ENCODE results near the gene HLA-DPB1.
"Not testable (repeated sequence)": the region's sequence is repeated elsewhere in the genome, so short reads cannot be mapped to it uniquely, and the experiment has no call there.

Gene HLA-DPB1

DNA sequence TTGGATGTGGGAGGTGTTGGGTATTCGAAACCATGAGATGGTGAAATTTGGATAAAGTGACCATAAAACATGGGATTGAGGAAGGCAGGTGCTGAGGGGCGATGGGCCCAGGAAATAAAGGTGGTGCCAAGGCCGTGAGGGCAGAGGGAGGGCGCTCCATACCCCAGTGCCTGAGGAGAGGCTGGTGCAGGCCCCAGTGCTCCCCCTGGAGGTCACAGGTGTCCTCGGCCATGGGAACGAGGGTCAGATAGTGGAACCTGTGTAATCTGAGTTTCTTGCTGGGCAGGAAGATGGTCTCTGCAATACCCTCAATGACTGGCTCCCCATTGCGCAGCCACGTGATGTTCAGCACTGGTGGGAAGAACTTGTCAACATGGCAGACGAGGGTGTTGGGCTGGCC, 16.2 kb downstream of the HLA-DPB1 start:
- TF ChIP-seq, protein P1, sequence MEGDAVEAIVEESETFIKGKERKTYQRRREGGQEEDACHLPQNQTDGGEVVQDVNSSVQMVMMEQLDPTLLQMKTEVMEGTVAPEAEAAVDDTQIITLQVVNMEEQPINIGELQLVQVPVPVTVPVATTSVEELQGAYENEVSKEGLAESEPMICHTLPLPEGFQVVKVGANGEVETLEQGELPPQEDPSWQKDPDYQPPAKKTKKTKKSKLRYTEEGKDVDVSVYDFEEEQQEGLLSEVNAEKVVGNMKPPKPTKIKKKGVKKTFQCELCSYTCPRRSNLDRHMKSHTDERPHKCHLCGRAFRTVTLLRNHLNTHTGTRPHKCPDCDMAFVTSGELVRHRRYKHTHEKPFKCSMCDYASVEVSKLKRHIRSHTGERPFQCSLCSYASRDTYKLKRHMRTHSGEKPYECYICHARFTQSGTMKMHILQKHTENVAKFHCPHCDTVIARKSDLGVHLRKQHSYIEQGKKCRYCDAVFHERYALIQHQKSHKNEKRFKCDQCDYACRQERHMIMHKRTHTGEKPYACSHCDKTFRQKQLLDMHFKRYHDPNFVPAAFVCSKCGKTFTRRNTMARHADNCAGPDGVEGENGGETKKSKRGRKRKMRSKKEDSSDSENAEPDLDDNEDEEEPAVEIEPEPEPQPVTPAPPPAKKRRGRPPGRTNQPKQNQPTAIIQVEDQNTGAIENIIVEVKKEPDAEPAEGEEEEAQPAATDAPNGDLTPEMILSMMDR (conservative IDR thresholded peaks at IDR 0.05) = no peak
- no peak overlapping the region for H3K27ac ChIP-seq

DNA sequence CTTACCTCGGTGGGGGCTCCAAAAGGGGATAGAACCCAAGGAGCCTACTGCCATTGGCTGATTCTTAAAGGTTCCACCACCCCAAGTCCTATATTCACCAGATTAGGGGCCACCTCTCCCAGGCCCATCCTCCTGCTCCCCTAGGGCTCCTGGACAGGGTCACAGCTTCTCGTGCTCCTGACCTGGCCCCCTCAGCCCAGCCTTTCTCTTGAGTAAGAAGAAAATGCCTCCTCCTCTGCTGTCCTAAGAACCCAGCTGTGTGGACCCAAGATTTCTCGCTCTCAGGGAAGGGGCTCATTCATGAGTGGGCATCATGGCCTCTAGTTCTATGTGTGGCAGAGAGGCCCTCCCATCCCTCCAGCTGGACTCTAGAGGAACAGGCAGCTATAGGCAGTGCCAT, 16.6 kb downstream of the HLA-DPB1 start:
- no peak overlapping the region for H3K27ac ChIP-seq
- TF ChIP-seq, protein P1 (conservative IDR thresholded peaks at IDR 0.05) = no peak

DNA sequence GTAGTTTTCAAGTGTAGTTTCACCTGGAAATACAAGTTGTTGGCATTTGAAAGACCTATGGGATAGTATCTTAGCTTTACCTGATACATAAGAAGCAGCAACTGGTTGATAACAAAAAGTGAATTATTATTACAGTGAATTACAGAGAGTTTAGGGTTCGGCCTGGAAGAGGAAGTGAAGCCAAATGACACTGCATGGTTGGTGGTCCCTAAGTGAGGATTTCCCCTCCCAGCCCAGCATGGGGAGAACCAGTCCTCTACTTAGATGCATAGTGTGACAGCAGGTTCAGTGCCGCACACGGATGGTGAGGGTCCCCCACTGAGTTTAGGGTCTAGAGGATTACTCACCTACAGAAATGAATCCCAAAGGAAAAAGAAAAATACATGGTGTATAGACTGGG, 18.1 kb downstream of the HLA-DPB1 start:
- H3K27ac ChIP-seq = no peak overlapping the region
- TF ChIP-seq, protein P1 (conservative IDR thresholded peaks at IDR 0.05) = no peak

DNA sequence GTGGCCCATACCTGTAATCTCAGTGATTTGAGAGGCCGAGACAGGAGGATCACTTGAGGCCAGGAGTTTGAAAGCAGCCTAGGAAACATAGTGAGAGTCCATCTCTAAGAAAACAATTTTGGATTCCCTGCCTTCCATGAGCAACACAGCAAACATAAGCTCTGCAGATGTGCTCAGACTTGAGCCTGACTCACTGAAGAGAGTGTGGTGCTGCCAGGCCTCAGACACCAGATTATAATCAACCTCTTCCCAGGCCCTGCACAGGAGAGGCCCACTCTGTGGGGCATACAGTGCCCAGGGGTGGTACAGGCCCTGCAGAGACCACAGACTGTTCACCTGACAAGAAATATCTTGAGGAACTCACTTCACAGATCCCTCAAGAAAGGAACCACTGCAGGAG, 19.9 kb downstream of the HLA-DPB1 start:
- TF ChIP-seq, protein P1 (conservative IDR thresholded peaks at IDR 0.05) = no peak
- H3K27ac ChIP-seq = no peak overlapping the region

DNA sequence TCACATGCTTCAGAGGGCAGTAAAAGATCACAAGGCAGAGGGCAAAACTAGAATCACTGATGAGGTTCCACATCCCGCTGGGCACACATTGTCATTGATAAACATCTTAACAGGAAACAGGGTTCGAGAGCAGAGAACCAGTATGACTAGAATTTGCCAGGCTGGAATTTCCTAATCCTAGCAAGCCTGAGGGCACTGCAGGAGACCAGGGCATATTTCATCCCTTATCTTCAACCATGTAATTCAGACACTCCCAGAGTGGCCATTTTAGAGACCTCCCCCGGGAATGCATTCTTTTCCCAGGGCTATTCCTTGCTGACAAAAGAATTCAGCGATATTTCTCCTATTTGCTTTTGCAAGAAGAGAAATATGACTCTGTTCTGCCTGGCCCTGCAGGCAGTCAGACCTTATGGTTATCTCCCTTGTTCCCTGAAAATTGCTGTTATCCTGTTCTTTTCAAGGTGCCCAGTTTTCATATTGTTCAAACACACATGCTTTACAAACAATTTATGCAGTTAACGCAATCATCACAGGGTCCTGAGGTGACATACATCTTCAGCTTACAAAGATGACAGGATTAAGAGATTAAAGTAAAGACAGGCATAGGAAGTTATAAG, 25.4 kb downstream of the HLA-DPB1 start:
- not testable (repeated sequence) for H3K27ac ChIP-seq

DNA sequence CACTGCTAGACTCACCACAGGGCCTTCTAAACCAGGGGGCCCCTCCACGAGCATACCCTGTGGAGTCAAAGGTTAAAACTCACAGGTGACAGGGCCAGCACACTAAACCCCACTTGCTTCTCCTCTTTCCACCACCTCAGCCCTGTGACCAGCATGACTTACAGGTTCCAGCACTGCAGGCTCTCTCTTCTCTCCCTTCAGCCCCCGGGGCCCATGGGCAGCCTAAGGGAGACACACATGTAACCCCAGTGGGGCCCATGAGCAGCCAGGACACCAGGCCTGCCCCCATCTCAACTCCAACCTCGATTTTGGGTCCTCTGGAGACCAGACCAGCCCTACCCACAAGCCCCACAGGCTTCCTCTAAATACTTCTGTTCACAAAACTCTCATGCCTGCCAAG, 28.0 kb downstream of the HLA-DPB1 start:
- no peak overlapping the region for H3K27ac ChIP-seq
- TF ChIP-seq, protein P1 (conservative IDR thresholded peaks at IDR 0.05) = no peak

DNA sequence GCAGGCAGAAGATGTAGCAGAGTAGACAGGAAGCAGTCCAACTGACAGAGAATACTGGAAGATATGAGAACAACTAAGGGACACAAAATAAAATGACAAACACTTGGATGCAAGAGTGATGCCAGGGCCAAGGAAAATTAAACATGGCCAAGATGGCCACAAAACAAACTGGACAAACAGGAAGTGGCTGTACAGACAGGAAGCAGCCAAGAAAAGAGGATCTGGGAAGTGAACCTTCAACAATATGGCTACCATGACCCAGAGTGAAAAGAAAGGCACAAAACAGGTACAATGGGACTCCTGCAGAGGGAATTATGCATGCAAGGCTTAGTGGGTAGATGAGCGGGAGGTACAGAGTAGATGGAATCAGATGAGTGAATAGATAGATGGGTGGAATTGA, 29.1 kb downstream of the HLA-DPB1 start:
- no peak overlapping the region for H3K27ac ChIP-seq
- TF ChIP-seq, protein P1 (conservative IDR thresholded peaks at IDR 0.05) = no peak

DNA sequence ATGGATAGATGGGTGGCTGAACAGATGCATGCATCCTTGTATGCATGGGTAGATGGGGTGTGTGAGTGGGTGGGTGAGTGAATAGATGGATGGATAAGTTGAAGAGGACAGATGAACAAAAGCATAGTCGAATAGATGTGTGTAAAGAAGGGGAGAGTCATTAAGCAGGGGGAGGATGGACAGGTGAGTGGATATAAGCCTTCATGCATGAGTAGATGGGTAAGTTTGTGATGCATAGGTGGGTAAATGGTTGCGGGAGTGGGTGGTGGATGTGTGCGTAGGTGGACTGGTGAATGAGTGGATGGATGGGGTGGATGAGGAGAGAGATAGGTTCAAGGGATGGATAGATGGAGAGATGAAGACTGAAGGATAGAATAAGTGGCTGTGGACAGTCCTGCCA, 29.6 kb downstream of the HLA-DPB1 start:
- H3K27ac ChIP-seq = no peak overlapping the region
- TF ChIP-seq, protein P1 (conservative IDR thresholded peaks at IDR 0.05) = no peak
